GM10266 (cell line): ENCODE results near the gene HINT2.

Experiments used
- DNase-seq: peaks from one replicate; pipeline ENCODE4 v3.0.0; 2012; ENCODE audit errors: extremely low spot score
- CTCF ChIP-seq: IDR thresholded peaks from 2 replicates; pipeline ENCODE4 v1.5.1; 2012; ENCODE audit warnings: mild to moderate bottlenecking, low read depth; ENCODE audit not compliant: control insufficient read depth, insufficient read depth; ENCODE audit errors: missing control alignments

The HINT2 gene

DNA sequence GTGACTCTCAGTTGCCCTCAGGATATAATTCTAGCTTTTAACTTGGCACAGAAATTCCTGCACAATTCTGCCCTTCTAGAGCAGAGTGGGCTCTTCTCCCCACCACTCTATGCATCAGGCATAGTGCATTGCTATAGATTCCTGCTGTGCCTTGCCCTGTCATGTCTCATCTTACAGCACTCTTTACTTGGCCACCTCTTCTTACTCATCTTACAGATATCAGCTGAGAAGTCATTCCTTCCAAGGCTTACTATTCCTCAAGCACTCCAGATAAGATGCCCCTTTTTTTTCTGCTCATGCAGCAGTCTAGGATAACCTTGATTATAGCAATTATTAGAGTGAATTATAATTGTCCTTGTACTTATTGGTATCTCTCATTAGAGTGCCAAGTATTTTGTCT is 8.1 kb upstream of the HINT2 start:
- no peak for TF ChIP-seq CTCF
- no peak for DNase-seq

GRCh38 chr9:35820076-35820475 is 5.2 kb upstream of the HINT2 start:
- no peak for DNase-seq
- TF ChIP-seq CTCF, result no peak

GRCh38 chr9:35818341-35818740 is 3.5 kb upstream of the HINT2 start:
- no peak for DNase-seq
- no peak for TF ChIP-seq CTCF

DNA sequence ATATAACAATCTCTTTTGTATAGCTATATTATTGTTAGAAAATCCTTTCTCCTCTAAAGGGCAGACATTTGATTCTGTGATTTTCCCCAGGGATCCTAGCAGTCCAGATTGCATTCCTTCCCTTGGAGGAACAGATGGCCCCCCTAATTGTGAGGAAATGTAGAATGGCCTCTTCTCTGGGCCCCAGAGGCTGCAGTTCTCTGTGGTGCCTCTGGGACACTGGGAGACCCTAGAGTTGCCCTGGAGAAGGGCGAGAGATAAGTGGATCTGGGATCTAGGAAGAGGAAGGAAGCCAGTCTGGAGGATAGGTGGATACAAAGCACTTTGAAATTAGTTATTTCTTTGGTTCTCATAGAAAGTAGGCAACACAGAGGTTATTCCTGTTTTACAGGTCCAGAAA is 1.9 kb upstream of the HINT2 start:
- no peak for TF ChIP-seq CTCF

DNA sequence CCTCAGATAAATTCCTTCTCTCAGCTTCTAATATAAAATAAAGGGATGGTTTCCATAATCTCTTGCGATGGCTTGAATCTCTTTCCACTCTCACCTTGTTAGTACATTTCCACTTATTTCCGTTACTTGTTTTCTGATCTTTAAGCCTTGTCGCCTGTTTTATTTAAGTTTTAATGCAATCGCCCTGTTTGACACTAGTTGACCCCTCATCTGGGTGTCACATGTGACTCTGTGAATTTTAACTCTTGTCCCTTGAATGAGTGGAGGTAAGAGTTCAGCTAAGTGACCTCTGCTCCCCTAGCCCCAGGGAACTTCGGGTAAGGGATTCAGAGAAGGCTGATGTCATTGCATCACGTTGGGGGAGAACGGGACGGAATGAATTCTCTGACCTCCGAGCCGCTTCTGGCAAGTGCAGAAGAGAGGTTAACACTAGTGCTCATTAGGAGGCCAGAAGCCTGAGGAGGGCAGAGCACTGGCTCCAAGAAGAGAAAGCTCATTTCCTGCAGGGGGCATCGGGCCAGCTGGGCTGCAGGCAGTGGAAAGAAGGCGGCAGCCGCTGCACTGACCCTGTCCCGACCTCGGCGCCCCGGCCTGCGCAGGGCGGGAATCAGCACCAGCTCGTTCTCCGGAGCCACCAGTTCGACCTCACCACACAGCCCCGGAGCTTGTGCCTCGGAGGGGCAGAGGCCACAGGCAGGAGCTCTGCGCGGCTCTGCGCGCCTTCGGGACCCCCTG is 569 bp downstream of the HINT2 start:
- peak; percentile 33 for TF ChIP-seq CTCF
- DNase-seq, result peak; percentile 50

More for the DNA sequence above, 1.9 kb upstream of the HINT2 start:
- DNase-seq, result no peak

DNA sequence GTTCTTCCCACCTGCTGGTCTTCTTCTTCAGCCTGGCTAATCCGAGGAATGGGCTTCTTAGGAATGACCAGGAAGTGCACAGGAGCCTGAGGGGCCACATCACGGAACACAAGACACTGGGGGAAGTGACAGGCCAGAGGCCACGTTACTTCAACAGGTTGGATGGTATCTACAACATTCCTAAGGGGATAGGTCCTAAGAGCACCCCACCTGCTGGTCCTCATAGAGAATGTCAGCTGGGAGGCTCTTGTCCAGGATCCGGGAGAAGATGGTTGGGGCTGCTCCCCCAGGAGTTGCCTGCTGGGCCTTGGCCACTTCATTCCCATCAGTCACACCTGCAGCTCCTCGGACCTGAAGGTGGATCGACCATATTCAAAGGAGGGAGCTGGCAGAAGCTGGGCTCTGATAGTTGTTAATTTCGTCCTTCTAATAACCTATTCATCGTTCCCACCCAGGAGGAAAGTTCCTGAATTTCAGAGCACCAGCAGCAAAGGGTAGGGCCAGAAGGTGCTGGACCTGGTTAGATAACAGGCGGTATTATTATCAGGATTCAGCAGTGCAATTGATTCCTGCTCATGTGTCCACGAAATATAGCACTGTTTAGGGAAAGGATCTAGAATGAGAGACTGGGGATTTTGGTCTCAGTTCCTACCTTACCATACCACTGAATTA is 1.3 kb downstream of the HINT2 start:
- peak; percentile 31 for TF ChIP-seq CTCF
- DNase-seq, result no peak

- peak; percentile 94 for DNase-seq
Observed at GRCh38 chr9:35812025-35812602, 2.7 kb downstream of the HINT2 start, which contains the start of gene SPAG8. Gene SPAG8 (minus strand): TSS chr9:35812262. CDS start chr9:35812147, 115 bp downstream.

More at GRCh38 chr9:35812025-35812602, 2.7 kb downstream of the HINT2 start, which contains the start of gene SPAG8:
- no peak for TF ChIP-seq CTCF
